GM21737 (cell line): ENCODE measurements around the gene OLFML2A.

Experiments
- ATAC-seq: cut with Tn5 transposase; IDR thresholded peaks from one replicate; pipeline ENCODE4 v1.9.1; 2021; ENCODE audit warnings: mild to moderate bottlenecking, moderate library complexity; ENCODE audit not compliant: unreplicated experiment

OLFML2A gene

DNA sequence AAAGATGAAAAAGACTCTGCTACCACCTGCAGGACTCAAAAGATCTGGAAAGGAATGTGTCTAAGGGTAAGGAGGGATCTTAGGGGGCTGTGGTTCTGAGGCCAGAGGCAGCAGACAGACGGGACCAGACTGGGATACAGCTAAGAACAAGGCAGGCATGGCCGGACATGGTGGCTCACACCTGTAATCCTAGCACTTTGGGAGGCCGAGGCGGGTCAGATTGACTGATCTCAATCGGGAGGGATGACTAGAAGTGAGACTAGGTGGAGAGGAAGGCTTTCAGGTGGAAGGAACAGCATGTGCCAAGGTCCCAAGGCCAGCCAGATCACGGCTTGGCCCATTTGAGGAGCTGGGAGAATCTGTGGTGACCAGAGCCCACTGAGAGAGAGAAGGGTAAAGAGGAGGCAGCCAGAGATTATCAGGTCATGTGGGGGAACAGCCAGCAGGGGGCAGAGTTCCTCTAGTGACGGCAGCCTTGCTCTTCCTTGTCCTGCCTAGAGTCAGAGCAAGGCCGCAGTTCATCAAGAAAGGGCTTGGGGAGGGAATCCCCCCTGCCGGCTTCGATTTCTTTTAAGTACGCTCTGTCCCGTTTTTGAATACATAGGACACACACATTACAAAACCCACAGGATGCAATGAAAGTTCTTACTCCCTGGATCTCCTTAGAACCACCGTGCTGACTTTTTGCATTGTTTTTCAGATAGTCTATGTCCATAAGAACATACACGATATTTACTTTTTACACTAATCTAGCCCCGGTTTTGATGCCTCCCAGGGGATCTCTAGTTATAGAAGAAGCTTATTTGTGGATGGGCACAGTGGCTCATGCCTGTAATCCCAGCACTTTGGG, 2.6 kb upstream of the OLFML2A start:
- ATAC-seq = no peak

DNA sequence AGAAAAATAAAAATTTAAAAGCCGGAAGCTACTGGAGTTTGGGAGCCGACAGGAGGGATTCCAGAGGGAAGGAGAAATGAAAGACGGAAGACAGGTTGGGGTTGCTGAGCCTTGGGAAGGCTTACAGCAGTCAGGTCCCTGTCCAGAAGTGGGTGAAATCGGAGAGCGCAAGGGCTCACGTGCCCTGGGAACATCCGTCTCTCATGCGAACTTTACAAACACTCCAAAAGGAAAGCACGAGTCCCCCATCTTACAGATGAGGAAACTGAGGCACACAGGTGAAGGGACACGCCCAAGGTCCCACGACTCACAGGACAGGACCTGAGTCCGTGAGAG, 347 bp upstream of the OLFML2A start:
- ATAC-seq = no peak

DNA sequence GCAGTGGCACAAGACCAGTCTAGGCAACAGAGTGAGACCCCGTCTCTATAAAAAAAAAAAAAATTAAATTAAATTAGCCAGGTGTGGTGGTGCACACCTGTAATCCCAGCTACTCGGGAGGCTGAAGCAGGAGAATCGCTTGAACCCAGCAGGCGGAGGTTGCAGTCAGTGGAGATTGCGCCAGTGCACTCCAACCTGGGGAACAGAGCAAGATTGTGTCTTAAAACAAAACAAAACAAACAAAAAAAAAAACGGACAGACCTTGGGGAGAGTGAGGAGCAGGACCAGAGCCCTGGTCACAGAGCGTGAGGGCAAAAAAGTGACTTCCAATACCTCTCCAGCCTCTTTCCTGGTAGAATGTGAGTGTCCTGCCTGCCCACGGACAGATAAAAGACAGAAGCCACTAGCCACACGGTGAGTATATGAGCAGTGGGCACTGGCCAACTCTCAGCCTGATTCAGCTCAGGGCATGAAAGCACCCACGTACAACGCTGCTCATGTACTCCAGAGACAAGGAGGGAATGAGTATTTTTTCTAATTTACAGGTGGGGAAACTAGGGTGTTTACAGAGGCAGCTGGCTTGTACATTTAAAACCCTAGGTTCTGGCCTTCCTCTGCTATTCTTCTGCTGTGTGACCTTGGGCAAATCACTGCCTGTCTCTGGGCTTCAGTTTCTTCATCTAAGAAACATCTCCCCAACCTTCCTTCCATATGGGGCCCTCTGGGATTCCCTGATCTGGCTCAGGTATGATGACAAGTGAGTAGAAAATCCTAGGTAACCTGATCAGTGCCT, 1.8 kb downstream of the OLFML2A start:
- no peak for ATAC-seq

DNA sequence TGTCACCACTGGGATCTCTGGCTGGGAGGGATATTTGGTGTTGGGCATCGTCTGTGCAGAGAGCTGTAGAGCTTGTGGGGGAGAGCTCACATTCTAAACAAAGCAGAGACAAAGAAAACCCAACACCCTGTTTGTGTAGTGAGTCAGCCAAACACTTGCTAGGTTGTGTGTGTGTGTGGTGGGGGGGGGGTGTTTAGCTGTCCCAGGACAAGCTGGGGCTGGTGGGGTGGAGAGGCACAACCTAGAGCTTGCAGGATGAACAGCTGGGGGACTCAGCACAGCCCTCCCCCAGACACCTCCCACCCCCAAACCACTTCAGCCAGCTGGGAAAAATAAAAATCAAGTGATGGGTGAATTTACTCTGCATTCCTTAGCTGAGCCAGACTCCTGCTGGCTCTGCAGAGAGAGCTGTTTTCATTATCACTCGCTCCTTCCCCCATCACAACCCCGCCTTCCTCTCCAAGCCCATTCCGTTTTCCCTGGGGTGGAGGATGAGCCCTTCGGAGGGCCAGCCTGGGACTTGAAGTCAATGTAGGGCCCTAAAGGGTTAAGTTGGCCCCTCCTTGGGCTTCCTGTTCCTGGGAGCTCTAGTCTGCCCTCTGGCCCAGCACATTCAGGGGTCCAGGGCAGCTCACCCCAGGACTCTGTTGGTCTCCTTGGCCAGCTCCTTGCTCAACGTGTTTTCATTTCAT, 2.6 kb downstream of the OLFML2A start:
- no peak for ATAC-seq

DNA sequence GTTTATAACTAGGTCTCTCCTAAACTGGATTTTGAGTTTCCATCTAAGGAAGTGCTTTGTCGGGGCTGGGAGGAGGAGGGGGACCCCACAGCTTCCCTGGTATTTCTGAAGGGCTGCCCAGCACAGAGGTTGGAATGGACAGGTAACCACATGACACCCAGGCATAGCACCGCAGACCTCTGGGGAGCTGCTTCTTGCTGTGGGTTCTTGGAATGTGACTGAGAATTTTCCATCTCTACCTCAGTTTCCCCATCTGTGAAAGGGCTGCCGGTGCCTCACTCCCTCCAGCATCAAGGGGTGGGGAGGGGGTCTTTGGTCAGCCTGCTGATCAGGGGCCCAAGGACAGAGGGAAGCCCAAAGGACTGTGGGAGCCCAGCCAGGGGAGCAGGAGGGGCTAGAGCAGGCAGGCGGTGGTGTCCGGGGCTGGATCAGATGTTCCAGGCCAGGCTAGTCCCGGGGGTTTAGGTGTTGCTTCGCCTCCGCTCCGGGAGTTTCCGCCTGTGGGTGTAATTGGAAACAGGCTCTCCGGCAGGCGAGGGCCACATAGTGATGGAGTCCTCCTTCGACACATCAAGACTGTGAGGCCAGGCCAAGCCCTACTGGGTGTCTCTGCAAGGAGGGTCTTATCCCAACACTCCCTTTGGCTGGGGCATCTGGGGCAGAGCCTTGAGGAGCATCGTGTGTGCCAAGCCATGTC, 3.3 kb downstream of the OLFML2A start:
- ATAC-seq = no peak

DNA sequence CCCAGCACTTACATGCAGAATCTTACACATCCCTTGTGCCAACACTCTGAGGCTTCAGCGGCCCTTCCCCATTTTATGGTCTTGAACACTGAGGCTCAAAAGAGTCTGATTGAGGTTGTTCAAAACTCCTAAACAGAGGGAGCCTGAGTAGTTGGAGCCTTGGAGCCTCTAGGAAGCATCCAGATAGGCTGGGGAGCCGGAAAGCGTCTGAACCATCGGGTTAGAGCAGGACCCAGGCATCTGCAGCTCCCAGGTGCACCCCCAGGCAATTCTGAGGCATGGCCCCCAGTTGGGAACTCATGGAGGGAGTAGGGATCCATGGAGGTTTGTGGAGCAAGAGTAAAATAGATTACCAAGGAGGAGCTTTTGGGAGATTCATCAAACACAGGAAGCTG, 3.8 kb downstream of the OLFML2A start:
- no peak for ATAC-seq

DNA sequence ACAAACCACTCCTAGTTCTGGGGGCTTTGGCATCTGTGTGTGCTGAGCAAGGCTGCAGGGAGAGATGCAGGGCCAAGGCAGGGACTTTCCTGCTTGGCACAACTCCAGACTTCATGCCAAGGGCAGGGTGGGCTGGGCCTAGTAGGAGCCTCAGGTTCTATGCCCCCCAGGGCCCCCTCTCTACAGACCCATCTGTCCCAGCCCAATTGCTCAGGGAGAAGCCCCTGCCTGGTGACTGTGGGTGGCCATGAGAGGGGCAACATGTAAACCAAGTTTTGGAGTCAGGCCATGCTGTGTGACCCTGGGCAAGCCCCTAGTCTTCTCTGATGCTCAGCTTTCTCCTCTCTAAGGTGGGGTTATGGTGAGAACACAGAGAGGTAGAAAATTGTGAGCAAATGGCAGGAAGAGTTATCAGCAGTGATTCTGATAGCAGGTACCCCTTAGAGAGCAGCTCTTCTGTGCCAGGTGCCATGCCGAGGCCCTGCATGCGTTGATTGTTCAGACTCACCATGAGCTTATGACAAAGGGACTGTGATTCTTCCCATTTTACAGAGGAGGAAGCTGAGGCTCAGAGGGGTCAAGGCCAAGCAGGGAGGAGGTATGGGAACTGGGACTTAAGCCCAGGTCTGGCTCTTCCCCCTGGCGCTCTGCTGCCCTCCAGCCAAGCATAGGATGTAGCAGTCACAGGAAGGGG, 5.2 kb downstream of the OLFML2A start:
- ATAC-seq = no peak

DNA sequence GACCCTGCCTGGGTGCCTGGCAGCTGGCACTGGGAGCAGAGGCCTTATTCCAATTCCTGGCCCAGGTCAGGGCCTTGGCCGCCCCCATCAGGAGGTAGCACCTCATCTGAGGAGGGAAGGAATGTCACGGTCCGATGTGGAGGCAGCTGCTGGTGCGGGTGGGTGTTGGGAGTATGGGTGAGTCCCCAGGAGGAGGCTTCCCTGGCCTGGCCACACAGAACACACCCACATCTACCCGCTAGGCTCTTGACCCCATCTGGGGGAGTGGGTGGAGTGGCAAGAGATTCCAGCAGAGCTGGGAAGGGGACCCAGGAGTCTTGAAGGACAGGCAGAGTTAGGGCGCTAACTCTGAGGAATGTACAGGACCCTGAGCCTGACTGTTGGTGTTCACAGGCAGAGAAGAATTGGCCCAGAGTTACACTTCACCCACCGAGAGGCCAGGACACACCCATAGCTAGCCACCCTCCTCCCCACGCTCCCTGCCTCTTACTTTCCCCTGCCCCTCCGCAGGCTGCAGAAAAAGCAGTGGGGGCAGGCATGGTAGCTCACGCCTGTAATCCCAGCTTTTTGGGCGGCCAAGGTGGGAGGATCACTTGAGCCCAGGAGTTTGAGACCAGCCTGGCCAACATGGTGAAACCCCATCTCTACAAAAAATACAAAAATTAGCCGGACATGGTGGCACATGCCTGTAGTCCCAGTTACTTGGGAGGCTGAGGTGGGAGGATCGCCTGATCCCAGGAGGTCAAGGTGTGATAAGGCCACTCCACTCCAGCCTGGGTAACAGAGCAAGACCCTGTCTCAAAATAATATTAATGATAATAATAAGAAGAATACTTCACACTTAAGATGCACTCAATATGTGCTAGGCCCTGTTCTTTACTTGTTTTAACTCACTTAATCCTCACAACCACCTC, 6.0 kb downstream of the OLFML2A start:
- ATAC-seq = no peak

DNA sequence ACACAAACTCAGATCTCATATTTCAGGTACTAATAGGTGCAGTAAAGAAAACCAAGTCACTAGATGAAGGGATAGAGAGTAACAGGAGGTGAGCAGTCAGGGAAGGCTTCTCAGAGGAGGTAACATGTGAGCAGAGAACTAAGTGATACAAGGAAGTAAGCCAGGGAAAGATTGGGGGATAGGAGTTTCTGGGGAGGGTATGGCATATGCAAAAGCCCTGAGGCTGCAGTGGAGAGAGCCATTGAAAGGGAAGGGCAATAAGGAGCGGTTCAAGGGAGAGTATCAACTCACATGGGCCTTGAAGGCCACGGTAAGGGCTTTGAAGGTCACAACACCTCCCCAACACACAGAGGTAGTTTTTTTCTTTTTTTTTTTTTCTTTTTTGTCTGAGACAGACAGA, 6.9 kb downstream of the OLFML2A start:
- ATAC-seq = no peak

DNA sequence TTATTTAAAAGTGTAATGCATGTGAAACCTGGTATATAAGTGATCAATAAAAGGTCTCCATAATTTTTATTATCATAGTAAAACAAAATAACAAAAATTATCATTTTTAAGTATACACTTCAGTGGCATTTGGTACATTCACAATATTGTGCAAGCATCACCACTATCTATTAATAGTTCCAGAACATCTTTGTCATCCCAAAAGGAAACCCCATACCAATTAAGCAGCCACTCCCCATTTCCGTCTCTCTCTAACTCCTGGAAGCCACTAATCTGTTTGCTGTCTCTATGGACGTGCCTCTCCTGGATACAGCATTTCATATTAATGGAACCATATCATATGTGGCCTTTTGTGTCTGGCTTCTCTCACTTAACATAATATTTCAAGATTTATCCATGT, 7.6 kb downstream of the OLFML2A start:
- ATAC-seq = no peak

DNA sequence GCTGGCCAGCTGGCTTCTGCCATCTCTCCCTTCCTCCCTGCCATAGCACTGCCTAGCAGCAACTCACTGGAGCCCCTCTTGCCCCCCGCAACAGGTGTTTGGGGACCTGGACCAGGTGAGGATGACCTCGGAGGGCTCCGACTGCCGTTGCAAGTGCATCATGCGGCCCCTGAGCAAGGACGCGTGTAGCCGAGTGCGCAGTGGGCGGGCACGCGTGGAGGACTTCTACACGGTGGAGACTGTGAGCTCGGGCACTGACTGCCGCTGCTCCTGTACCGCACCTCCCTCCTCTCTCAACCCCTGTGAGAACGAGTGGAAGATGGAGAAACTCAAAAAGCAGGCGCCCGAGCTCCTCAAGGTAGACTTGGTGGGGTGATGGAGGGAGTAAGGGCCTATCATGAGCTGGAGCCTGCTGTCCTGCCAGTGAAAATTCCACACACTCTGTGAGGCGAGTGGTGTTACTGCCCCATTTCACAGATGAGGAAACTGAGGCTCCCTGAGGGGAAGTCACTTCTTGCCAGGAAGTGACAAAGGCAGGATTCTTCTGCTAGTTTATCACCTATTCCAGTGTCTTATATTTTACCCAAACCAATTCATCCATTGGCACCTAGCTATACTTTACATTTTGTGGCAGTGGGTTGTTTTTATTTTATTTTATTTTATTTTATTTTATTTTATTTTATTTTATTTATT, 10.1 kb downstream of the OLFML2A start:
- no peak for ATAC-seq

DNA sequence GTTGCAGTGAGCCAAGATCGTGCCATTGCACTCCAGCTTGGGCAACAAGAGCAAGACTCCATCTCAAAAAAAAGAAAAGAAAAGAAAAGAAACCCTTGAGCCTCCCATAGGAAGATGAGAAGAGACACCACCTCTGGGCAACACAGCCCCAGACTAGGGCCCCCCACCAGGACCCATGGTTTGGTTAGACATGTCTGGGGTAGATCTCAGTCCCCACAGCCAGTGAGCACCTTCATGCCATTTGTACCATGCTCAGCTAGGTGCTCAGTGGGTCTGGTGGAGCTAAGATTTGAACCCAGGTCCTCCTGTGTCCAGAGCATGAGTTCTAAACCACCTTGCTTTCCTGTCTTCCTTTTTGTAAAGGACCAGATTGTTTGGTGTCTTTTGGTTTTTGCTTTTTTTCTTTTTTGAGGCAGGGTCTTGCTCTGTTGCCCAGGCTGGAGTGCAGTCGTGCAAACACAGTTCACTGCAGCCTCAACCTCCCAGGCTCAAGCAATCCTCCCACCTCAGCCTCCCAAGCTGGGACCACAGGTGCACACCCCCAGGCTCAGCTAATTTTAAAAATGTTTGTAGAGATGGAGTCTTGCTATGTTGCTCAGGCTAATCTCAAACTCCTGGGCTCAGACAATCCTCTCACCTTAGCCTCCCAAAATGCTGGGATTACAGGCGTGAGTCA, 11.7 kb downstream of the OLFML2A start:
- ATAC-seq = no peak

DNA sequence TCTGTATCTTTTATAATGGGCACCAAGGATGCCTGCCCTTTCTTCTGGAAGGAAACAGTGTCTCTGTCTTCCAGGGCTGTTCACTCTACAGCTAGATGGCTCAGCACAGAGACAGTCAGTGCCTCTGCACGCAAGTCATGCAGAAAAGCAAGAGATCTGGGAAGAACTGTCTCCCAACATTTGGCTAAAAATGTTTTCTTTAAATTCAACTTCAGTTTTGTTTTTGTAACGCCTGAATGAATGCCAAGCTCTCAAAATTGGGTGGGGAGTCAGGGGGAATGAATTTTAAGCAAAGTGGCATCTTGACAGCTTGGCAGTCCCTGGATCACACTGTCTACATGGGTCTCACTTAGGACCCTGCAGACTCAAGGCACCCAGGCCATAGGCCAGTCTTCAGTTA, 12.6 kb downstream of the OLFML2A start:
- no peak for ATAC-seq

DNA sequence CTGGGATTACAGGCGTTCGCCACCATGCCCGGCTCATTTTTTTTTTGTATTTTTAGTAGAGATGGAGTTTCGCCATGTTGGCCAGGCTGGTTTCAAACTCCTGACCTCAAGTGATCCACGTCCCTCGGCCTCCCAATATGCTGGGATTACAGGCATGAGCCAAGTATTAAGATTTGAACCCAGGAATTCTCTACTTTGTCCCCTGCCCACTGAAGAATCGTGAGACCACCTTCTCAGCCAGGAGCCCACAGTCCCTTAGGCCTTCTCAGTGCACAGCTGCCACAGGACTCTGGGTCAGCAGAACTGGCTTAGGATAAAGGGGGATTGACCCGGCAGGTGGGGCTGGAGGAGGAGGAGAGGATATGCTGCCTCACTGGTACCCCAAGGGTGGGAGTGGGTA, 13.4 kb downstream of the OLFML2A start:
- no peak for ATAC-seq

DNA sequence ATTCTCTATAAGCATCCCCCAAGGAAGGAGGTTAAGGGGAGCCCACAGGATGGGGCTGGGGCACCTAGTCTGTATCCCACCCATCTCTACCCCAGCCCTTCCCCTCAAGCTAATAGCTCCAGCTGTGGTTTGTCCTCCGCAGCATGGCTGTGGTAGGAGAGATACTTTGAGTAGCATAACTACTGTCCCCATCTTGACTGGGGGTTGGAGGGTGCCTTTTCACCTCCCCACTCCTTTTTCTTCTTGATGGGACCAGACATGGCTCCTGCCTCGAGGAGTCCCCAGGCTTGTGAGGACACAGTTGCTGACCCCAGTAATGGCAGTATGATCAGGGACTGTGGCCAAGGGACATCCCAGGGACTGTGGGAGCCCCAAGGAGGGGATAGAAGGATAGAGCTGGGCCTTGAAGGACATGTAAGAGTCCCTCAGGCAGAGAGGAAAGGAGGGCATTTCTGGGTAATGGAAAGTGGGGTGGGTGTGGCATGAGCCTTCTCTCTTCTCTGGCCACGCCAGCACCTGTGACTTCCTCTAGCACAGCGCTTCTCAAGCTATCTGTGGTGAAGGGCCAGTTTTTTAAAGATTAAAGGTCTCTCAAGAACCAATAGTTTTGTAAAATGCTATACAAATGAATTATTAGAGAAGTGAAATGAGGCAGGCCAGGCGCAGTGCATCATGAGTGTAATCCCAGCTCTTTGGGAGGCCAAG, 14.0 kb downstream of the OLFML2A start:
- no peak for ATAC-seq

DNA sequence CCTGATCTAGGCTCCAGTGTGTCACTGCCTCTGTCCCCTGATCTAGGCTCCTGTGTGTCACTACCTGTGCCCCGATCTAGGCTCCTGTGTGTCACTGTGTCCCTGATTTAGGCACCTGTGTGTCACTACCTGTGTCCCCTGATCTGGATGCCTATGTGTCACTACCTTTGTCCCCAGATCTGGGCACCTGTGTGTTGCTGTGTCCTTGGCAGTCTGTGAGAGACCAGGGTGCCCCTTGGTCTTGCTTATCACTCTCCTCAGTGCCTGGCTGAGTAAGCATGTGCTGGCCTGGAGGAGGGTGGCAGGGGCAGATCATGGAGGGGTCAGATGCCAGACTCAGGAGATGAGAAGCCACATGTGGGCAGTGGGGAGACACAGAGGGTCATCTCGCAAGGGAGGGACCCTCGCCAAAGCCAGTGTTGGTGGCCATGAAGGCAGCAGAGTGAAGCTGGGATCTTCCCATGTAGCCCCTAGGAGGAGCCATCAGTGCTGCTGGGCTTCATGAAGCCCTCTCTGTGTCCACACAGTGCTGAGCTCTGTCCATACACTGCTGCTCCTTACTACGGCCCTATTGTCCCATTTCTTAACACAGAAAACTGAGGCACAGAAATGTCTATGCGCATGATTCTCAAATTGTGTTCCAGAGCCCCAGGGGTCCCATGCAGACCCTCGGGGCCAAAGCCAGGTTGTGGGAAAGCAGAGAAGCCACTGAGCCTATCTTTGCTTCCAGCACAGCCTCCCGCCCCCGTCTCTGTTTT, 15.5 kb downstream of the OLFML2A start:
- ATAC-seq = no peak

DNA sequence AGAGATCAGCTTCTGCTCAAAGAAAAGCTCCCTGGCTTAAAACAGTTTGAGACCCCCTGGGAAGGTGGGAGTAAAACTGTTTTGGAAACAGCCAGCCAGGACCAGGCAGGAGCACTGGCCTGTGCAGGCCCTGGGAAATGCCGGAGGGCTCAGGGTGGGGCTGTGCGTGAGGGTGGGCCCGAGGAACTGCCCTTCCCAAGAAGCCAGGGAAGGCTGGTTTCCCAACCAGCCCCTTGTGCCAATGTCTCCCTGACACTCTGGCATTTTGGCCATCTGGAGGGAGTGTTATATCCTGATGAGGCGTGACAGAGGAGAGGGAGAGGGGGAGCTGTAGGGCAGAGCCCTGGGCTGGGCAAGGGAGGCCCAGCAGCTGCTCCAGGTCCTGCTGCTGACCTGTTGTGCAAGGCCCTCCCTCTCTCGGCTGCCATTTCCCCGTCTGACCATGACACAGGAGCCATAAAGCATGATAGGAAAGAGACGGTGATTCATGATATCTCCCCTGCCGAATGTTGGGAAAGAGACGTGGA, 16.1 kb downstream of the OLFML2A start:
- no peak for ATAC-seq
